ENCODE data around the gene MTMR11. TPM values are rescaled to one million over a fixed set of nuclear protein-coding genes. Genes with fewer than 3 reads are reported as not detected.
"Not testable (repeated sequence)": the region's sequence is repeated elsewhere in the genome, so short reads cannot be mapped to it uniquely, and the experiment has no call there.

MTMR11 gene
- 12.9 and 13.0 TPM in 2 replicates for total RNA-seq

GRCh38 chr1:149936170-149936991 is at the start of gene MTMR11:
Gene MTMR11, minus strand, starts transcription at chr1:149936879. Its CDS starts 232 bp downstream, at chr1:149936647.
- intact Hi-C loops (cut with micrococcal nuclease), result loop anchor here (10.0 kb wide), 1 partner anchor 548 kb away; the partner anchor contains the start of gene TARS2

- intact Hi-C loops (cut with micrococcal nuclease), result no loop called here
Observed at GRCh38 chr1:149979972-149980540, 43.4 kb upstream of the MTMR11 start.

GRCh38 chr1:149979245-149979971 is 42.7 kb upstream of the MTMR11 start:
- intact Hi-C loops (cut with micrococcal nuclease), result no loop called here

GRCh38 chr1:149978547-149979023 is 41.9 kb upstream of the MTMR11 start:
- intact Hi-C loops (cut with micrococcal nuclease), result no loop called here

GRCh38 chr1:149977345-149977744 is 40.7 kb upstream of the MTMR11 start:
- intact Hi-C loops (cut with micrococcal nuclease), result no loop called here

GRCh38 chr1:149972547-149972946 is 35.9 kb upstream of the MTMR11 start:
- intact Hi-C loops (cut with micrococcal nuclease), result no loop called here

- intact Hi-C loops (cut with micrococcal nuclease), result no loop called here
Observed at GRCh38 chr1:149967646-149968045, 31.0 kb upstream of the MTMR11 start.

- intact Hi-C loops (cut with micrococcal nuclease), result no loop called here
Observed at GRCh38 chr1:149967041-149967440, 30.4 kb upstream of the MTMR11 start.

- intact Hi-C loops (cut with micrococcal nuclease), result no loop called here
Observed at GRCh38 chr1:149966405-149966804, 29.7 kb upstream of the MTMR11 start.

- intact Hi-C loops (cut with micrococcal nuclease), result no loop called here
Observed at GRCh38 chr1:149965440-149965839, 28.8 kb upstream of the MTMR11 start.

- intact Hi-C loops (cut with micrococcal nuclease), result loop anchor here (2.0 kb wide), 1 partner anchor 75 kb away; no protein-coding TSS in a partner anchor
Observed at GRCh38 chr1:149963358-149963757, 26.7 kb upstream of the MTMR11 start.

- intact Hi-C loops (cut with micrococcal nuclease), result loop anchor here (1.0 to 2.0 kb wide), 6 partner anchors 35 to 225 kb away; partner anchors contain the start of genes SF3B4 and VPS45
Observed at GRCh38 chr1:149962736-149963135, 26.1 kb upstream of the MTMR11 start.

GRCh38 chr1:149962039-149962647 is 25.5 kb upstream of the MTMR11 start:
- intact Hi-C loops (cut with micrococcal nuclease), result loop anchor here (1.0 to 2.0 kb wide), 6 partner anchors 35 to 225 kb away; partner anchors contain the start of genes SF3B4 and VPS45

- intact Hi-C loops (cut with micrococcal nuclease), result not testable (repeated sequence)
Observed at GRCh38 chr1:149957548-149957947, 20.9 kb upstream of the MTMR11 start.

GRCh38 chr1:149949911-149950310 is 13.2 kb upstream of the MTMR11 start:
- intact Hi-C loops (cut with micrococcal nuclease), result no loop called here

- intact Hi-C loops (cut with micrococcal nuclease), result no loop called here
Observed at GRCh38 chr1:149945206-149945605, 8.5 kb upstream of the MTMR11 start.

- intact Hi-C loops (cut with micrococcal nuclease), result no loop called here
Observed at GRCh38 chr1:149942885-149943284, 6.2 kb upstream of the MTMR11 start.

GRCh38 chr1:149942207-149942606 is 5.5 kb upstream of the MTMR11 start:
- intact Hi-C loops (cut with micrococcal nuclease), result no loop called here

GRCh38 chr1:149940427-149940826 is 3.7 kb upstream of the MTMR11 start:
- intact Hi-C loops (cut with micrococcal nuclease), result no loop called here

GRCh38 chr1:149938668-149939003 is 2.0 kb upstream of the MTMR11 start:
- intact Hi-C loops (cut with micrococcal nuclease), result loop anchor here (1.0 to 10.0 kb wide), 3 partner anchors 11 to 546 kb away; partner anchors contain the start of genes SF3B4 and TARS2

- intact Hi-C loops (cut with micrococcal nuclease), result loop anchor here (10.0 kb wide), 1 partner anchor 547 kb away; the partner anchor contains the start of gene TARS2
Observed at GRCh38 chr1:149937759-149938158, 1.1 kb upstream of the MTMR11 start.

Measured in T-helper 1 cell treated with Interleukin-12 subunit alpha and Interleukin-12 subunit beta and Interleukin-4 antibody, amounts not matched to agents 30 ng/mL and 1 ng/mL, for 36 hours (primary cell).